ENCODE measurements around the gene FANCE.

FANCE gene

DNA sequence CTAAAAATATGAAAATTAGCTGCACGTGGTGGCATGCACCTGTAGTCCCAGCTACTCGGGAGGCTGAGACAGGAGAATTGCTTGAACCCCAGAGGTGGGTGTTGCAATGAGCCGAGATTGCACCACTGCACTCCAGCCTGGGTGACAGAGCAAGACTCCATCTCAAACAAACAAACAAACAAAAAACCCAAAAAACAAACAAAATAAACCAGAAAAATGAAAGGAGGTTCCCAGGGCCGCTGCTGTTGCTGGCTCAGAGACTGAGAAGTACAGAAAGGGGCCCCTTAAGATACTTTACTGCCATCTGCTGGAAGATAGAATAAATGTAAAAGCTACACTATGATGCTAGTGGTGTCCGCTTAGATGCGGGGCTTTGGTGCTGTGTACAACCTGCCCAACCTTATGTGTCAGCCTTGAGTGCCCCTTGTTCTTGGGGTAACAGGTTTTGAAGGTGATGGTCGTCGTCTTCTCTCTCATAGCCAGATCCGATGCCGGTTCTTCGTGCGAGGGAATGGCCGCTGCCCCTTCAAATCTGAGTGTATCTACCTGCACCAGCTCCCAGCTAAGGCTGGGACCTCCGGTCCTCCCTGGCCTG is 2.8 kb upstream of the FANCE start:
- Histone ChIP-seq H3K27ac (ENCODE audit: low read length) (no peak overlapping the region), H3K27me3 (ENCODE audit: low read depth, low read length) (no peaks in the 10 kb centered on the region), H3K9me3 (ENCODE audit: control insufficient read depth in 1 of 2, low read length in 2 of 2) (no peaks in the 10 kb centered on the region), H3K36me3 (ENCODE audit: control insufficient read depth in 1 of 2, insufficient read depth in 2 of 2, low read length in 2 of 2) (no peaks in the 10 kb centered on the region), H3K4me3 (ENCODE audit: low read depth in 1 of 2, low read length in 2 of 2) (no peak overlapping the region), H3K4me1 (ENCODE audit: control insufficient read depth in 1 of 2, insufficient read depth in 2 of 2, low read length in 2 of 2) (peaks cover 0 to 20% of the 10 kb centered on the region in 2 donors)

- no peaks in the 10 kb centered on the region for H3K27me3 ChIP-seq (ENCODE audit: low read depth, low read length)
- H3K4me1 ChIP-seq (ENCODE audit: control insufficient read depth in 1 of 2, insufficient read depth in 2 of 2, low read length in 2 of 2): peaks cover 0 to 20% of the 10 kb centered on the region in 2 donors
- no peaks in the 10 kb centered on the region for H3K9me3 ChIP-seq (ENCODE audit: control insufficient read depth in 1 of 2, low read length in 2 of 2)
- no peak overlapping the region for H3K27ac ChIP-seq (ENCODE audit: low read length)
- H3K4me3 ChIP-seq (ENCODE audit: low read depth in 1 of 2, low read length in 2 of 2): peak overlapping the region; percentile 24 to 72
- H3K36me3 ChIP-seq (ENCODE audit: control insufficient read depth in 1 of 2, insufficient read depth in 2 of 2, low read length in 2 of 2): no peaks in the 10 kb centered on the region
These were observed 570 bp upstream of the FANCE start for GRCh38 chr6:35451354-35452182.

GRCh38 chr6:35453236-35453635 is 1.1 kb downstream of the FANCE start:
- Histone ChIP-seq H3K4me1 (ENCODE audit: control insufficient read depth in 1 of 2, insufficient read depth in 2 of 2, low read length in 2 of 2) (peaks cover 0 to 20% of the 10 kb centered on the region in 2 donors), H3K9me3 (ENCODE audit: control insufficient read depth in 1 of 2, low read length in 2 of 2) (no peaks in the 10 kb centered on the region), H3K36me3 (ENCODE audit: control insufficient read depth in 1 of 2, insufficient read depth in 2 of 2, low read length in 2 of 2) (no peaks in the 10 kb centered on the region), H3K27ac (ENCODE audit: low read length) (no peak overlapping the region), H3K27me3 (ENCODE audit: low read depth, low read length) (no peaks in the 10 kb centered on the region), H3K4me3 (ENCODE audit: low read depth in 1 of 2, low read length in 2 of 2) (peak overlapping the region; percentile 63 to 72)

GRCh38 chr6:35454391-35455110 is 2.4 kb downstream of the FANCE start:
- no peak overlapping the region for H3K4me3 ChIP-seq (ENCODE audit: low read depth in 1 of 2, low read length in 2 of 2)

DNA sequence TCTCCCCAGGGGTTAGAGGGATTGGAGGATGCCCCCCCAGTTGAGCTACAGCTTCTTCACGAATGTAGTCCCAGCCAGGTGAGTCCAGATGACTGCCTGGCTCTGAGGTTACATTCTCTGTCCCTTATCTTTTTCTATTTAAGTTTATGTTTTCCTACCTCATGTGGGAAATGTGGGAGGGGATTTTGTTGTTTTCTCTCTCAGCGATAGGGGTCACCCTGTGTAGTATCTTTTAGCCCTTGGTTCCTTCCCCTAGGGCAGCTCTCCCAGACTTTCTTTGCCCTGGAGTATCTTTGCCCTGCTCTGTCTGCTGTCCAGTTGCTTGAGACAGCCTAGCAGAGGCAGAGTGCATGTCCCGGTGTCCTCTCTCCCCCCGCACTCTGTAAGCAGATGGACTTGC is 5.8 kb downstream of the FANCE start:
- Histone ChIP-seq H3K4me3 (ENCODE audit: low read depth in 1 of 2, low read length in 2 of 2) (no peak overlapping the region), H3K9me3 (ENCODE audit: control insufficient read depth in 1 of 2, low read length in 2 of 2) (no peaks in the 10 kb centered on the region), H3K4me1 (ENCODE audit: control insufficient read depth in 1 of 2, insufficient read depth in 2 of 2, low read length in 2 of 2) (peaks cover 0 to 7% of the 10 kb centered on the region in 2 donors), H3K36me3 (ENCODE audit: control insufficient read depth in 1 of 2, insufficient read depth in 2 of 2, low read length in 2 of 2) (no peaks in the 10 kb centered on the region), H3K27ac (ENCODE audit: low read length) (no peak overlapping the region), H3K27me3 (ENCODE audit: low read depth, low read length) (no peaks in the 10 kb centered on the region)

More at GRCh38 chr6:35454391-35455110, 2.4 kb downstream of the FANCE start:
- Histone ChIP-seq H3K36me3 (ENCODE audit: control insufficient read depth in 1 of 2, insufficient read depth in 2 of 2, low read length in 2 of 2) (no peaks in the 10 kb centered on the region), H3K27me3 (ENCODE audit: low read depth, low read length) (no peaks in the 10 kb centered on the region), H3K27ac (ENCODE audit: low read length) (no peak overlapping the region), H3K4me1 (ENCODE audit: control insufficient read depth in 1 of 2, insufficient read depth in 2 of 2, low read length in 2 of 2) (peaks cover 0 to 19% of the 10 kb centered on the region in 2 donors), H3K9me3 (ENCODE audit: control insufficient read depth in 1 of 2, low read length in 2 of 2) (no peaks in the 10 kb centered on the region)

GRCh38 chr6:35461270-35461669 is 9.1 kb downstream of the FANCE start:
- no peaks in the 10 kb centered on the region for H3K9me3 ChIP-seq (ENCODE audit: control insufficient read depth in 1 of 2, low read length in 2 of 2)
- no peak overlapping the region for H3K4me3 ChIP-seq (ENCODE audit: low read depth in 1 of 2, low read length in 2 of 2)
- no peaks in the 10 kb centered on the region for H3K4me1 ChIP-seq (ENCODE audit: control insufficient read depth in 1 of 2, insufficient read depth in 2 of 2, low read length in 2 of 2)
- no peak overlapping the region for H3K27ac ChIP-seq (ENCODE audit: low read length)
- no peaks in the 10 kb centered on the region for H3K27me3 ChIP-seq (ENCODE audit: low read depth, low read length)
- H3K36me3 ChIP-seq (ENCODE audit: control insufficient read depth in 1 of 2, insufficient read depth in 2 of 2, low read length in 2 of 2): peaks cover 0 to 4% of the 10 kb centered on the region in 2 donors

GRCh38 chr6:35463292-35463691 is 11.2 kb downstream of the FANCE start:
- Histone ChIP-seq H3K36me3 (ENCODE audit: control insufficient read depth in 1 of 2, insufficient read depth in 2 of 2, low read length in 2 of 2) (peaks cover 0 to 5% of the 10 kb centered on the region in 2 donors), H3K4me3 (ENCODE audit: low read depth in 1 of 2, low read length in 2 of 2) (no peak overlapping the region), H3K4me1 (ENCODE audit: control insufficient read depth in 1 of 2, insufficient read depth in 2 of 2, low read length in 2 of 2) (no peaks in the 10 kb centered on the region), H3K9me3 (ENCODE audit: control insufficient read depth in 1 of 2, low read length in 2 of 2) (no peaks in the 10 kb centered on the region), H3K27me3 (ENCODE audit: low read depth, low read length) (no peaks in the 10 kb centered on the region), H3K27ac (ENCODE audit: low read length) (no peak overlapping the region)

GRCh38 chr6:35465646-35466045 is 13.5 kb downstream of the FANCE start:
- no peaks in the 10 kb centered on the region for H3K9me3 ChIP-seq (ENCODE audit: control insufficient read depth in 1 of 2, low read length in 2 of 2)
- H3K27me3 ChIP-seq (ENCODE audit: low read depth, low read length): no peaks in the 10 kb centered on the region
- H3K4me3 ChIP-seq (ENCODE audit: low read depth in 1 of 2, low read length in 2 of 2): no peak overlapping the region
- H3K36me3 ChIP-seq (ENCODE audit: control insufficient read depth in 1 of 2, insufficient read depth in 2 of 2, low read length in 2 of 2): peaks cover 5 to 10% of the 10 kb centered on the region in 2 donors
- peaks cover 6 to 14% of the 10 kb centered on the region in 2 donors for H3K4me1 ChIP-seq (ENCODE audit: control insufficient read depth in 1 of 2, insufficient read depth in 2 of 2, low read length in 2 of 2)
- H3K27ac ChIP-seq (ENCODE audit: low read length): no peak overlapping the region

DNA sequence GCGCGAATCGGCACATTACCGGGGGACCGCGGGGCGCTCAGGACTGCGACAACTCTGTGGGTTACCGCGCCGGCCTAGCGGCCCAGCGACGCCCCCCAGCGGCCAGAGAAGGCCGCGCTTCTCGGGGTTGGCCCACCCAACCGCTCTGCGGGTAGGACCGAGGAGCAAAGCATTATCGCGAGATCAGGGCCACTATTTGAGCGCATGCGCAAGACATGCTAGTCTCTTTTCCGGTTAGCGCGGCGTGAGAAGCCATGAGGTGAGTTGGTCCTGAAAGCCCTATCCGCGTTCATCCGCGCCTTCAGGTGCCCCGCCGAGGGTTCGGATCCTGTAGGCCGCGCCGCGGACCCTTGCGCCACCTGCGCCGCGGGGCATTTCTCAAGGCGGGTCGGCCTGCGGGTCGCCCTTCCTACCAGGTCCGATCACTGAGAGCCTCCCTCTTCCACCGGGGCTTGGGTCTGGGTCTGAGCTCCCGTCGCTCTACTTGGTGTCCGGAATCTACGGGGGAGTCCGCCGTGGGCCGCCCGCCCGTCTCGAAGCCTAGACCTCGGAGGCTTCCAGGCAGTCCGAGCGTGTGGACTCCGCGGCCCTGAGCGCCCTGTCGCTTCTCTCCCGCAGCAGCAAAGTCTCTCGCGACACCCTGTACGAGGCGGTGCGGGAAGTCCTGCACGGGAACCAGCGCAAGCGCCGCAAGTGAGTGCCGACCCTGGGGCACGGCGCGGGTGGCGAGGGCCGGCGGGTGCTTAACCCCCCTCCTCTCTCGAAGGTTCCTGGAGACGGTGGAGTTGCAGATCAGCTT is 16.2 kb downstream of the FANCE start, which contains the start of gene RPL10A:
Gene RPL10A, plus strand, starts transcription at position 221 of the 799 bp plus-strand sequence. Its CDS starts 34 bp downstream, at position 255.
- Histone ChIP-seq H3K4me3 (ENCODE audit: low read depth in 1 of 2, low read length in 2 of 2) (peak within 1 kb of the TSS; percentile 78 to 84), H3K27me3 (ENCODE audit: low read depth, low read length) (no peaks in the 10 kb centered on the region), H3K9me3 (ENCODE audit: control insufficient read depth in 1 of 2, low read length in 2 of 2) (no peaks in the 10 kb centered on the region), H3K27ac (ENCODE audit: low read length) (peak within 1 kb of the TSS; percentile 71), H3K4me1 (ENCODE audit: control insufficient read depth in 1 of 2, insufficient read depth in 2 of 2, low read length in 2 of 2) (peaks cover 11 to 35% of the 10 kb centered on the region in 2 donors), H3K36me3 (ENCODE audit: control insufficient read depth in 1 of 2, insufficient read depth in 2 of 2, low read length in 2 of 2) (peaks cover 14 to 18% of the 10 kb centered on the region in 2 donors)

DNA sequence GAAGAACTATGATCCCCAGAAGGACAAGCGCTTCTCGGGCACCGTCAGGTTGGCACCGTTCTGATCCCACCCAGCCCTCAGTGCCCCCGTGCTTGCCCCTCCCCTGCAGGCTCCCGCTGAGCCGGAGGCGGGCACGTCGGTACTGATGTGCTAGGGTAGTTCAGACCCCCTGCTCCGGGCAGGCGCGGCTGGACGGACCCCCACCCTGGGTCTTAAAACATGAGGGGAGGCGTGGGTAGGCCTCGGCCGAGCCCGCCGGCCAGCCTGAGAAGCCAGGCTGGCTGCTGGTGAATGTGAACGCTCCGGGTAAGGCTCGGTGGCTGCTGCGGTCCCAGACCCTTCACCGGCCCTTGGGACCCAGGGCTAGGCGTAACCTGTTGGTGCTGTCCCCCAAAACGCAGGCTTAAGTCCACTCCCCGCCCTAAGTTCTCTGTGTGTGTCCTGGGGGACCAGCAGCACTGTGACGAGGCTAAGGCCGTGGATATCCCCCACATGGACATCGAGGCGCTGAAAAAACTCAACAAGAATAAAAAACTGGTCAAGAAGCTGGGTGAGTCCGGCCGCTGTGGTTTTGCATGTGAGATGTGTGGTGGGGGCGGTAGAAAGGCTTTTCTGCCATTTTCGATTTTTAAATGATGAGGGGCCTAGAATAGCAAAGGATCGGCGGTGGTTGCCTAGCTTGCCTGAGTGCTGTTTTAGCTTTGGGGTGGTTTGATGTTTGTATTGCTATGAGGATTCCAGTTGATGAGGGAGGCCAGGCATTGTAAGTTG is 17.0 kb downstream of the FANCE start:
- peaks cover 14 to 23% of the 10 kb centered on the region in 2 donors for H3K36me3 ChIP-seq (ENCODE audit: control insufficient read depth in 1 of 2, insufficient read depth in 2 of 2, low read length in 2 of 2)
- peaks cover 11 to 35% of the 10 kb centered on the region in 2 donors for H3K4me1 ChIP-seq (ENCODE audit: control insufficient read depth in 1 of 2, insufficient read depth in 2 of 2, low read length in 2 of 2)
- peak overlapping the region; percentile 71 for H3K27ac ChIP-seq (ENCODE audit: low read length)
- peak overlapping the region; percentile 78 to 84 for H3K4me3 ChIP-seq (ENCODE audit: low read depth in 1 of 2, low read length in 2 of 2)
- no peaks in the 10 kb centered on the region for H3K27me3 ChIP-seq (ENCODE audit: low read depth, low read length)
- no peaks in the 10 kb centered on the region for H3K9me3 ChIP-seq (ENCODE audit: control insufficient read depth in 1 of 2, low read length in 2 of 2)
